ENCODE measurements around the gene BCKDK. TPM values are rescaled to one million over a fixed set of nuclear protein-coding genes. Genes with fewer than 3 reads are reported as not detected.

Gene BCKDK
- total RNA-seq, 3 donors from 2014 or later = 31.8 to 33.6 (median 33.5) TPM

DNA sequence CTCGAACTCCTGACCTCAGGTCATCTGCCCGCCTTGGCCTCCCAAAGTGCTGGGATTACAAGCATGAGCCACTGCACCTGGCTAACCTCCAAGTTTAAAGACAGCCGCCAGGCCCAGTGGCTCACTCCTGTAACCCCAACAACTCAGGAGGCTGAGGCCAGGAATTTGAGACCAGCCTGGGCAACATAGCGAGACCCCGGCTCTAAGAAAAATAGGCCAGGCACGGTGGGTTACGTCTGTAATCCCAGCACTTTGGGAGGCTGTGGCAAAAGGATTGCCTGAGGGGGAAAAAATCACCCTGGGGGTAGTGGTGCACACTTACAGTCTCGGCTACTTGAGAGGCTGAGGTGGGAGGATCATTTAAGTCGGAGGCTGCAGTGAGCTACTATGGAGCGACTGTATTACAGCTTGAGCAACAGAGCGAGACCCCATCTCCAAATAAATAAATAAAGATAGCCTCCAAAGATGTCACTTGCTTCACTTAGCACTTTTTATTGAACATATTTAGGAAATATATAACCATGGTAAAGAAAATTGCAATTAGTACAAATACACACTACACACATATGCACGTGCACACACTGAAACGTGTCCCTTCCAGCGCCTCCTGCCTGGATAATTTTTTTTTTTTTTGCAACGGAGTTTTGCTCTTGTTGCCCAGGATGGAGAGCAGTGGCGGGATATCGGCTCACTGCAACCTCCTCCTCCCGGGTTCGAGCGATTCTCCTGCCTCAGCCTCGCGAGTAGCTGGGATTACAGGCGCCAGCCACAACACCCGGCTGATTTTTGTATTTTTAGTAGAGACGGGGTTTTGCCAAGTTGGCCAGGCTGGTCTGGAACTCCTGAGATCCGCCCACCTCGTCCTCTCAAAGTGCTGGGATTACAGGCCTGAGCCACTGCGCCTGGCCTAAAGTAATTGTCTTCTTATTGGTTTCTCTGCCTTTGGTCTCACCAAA lies 1.4 kb upstream of the BCKDK start:
- H3K27me3 ChIP-seq = no peaks in the 10 kb centered on the region
- H3K36me3 ChIP-seq = no peaks in the 10 kb centered on the region
- intact Hi-C loops (cut with DNase I; ENCODE audit: low total_unique reads) = no loop called here
- H3K4me3 ChIP-seq = no peak overlapping the region
- no peak for DNase-seq (ENCODE audit: low spot score in 2 of 2)
- TF ChIP-seq POLR2AphosphoS5 (IDR thresholded peaks at IDR 0.05) (no peak), POLR2A (IDR thresholded peaks at IDR 0.05) (no peak)
- TF ChIP-seq, protein P1, sequence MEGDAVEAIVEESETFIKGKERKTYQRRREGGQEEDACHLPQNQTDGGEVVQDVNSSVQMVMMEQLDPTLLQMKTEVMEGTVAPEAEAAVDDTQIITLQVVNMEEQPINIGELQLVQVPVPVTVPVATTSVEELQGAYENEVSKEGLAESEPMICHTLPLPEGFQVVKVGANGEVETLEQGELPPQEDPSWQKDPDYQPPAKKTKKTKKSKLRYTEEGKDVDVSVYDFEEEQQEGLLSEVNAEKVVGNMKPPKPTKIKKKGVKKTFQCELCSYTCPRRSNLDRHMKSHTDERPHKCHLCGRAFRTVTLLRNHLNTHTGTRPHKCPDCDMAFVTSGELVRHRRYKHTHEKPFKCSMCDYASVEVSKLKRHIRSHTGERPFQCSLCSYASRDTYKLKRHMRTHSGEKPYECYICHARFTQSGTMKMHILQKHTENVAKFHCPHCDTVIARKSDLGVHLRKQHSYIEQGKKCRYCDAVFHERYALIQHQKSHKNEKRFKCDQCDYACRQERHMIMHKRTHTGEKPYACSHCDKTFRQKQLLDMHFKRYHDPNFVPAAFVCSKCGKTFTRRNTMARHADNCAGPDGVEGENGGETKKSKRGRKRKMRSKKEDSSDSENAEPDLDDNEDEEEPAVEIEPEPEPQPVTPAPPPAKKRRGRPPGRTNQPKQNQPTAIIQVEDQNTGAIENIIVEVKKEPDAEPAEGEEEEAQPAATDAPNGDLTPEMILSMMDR (IDR thresholded peaks at IDR 0.05) = no peak
- H3K27ac ChIP-seq = no peak overlapping the region
- H3K9me3 ChIP-seq = no peaks in the 10 kb centered on the region
- H3K4me1 ChIP-seq = no peaks in the 10 kb centered on the region

DNA sequence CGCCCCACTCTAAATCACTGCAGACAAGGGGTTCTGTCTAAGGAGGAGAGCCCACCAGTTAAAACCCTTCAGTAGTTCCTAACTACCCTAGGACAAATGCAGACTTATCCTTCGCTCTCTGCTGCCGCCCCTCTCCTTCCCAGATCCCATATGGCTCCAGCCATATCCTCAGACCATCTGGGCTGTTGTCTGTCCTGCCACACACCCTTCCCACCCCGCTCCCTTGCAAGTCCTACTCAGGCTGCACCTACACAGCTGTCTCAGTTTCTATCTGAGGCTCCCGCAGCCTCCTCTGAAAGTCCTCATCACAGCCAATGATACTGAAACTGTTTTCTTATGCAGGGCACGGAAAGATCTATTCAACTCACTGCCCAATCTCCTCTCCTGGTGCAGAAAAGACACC lies 720 bp upstream of the BCKDK start:
- peak overlapping the region in 1 of 3 donors; percentile 84 for H3K4me3 ChIP-seq
- intact Hi-C loops (cut with DNase I; ENCODE audit: low total_unique reads) = no loop called here
- no peak for DNase-seq (ENCODE audit: low spot score in 2 of 2)
- peaks cover 4% of the 10 kb centered on the region for H3K36me3 ChIP-seq
- H3K27ac ChIP-seq = no peak overlapping the region
- TF ChIP-seq, protein P1 (IDR thresholded peaks at IDR 0.05) = no peak
- TF ChIP-seq POLR2AphosphoS5 (IDR thresholded peaks at IDR 0.05) = no peak
- TF ChIP-seq POLR2A (IDR thresholded peaks at IDR 0.05) = no peak
- no peaks in the 10 kb centered on the region for H3K9me3 ChIP-seq
- H3K4me1 ChIP-seq = no peaks in the 10 kb centered on the region
- H3K27me3 ChIP-seq = no peaks in the 10 kb centered on the region

DNA sequence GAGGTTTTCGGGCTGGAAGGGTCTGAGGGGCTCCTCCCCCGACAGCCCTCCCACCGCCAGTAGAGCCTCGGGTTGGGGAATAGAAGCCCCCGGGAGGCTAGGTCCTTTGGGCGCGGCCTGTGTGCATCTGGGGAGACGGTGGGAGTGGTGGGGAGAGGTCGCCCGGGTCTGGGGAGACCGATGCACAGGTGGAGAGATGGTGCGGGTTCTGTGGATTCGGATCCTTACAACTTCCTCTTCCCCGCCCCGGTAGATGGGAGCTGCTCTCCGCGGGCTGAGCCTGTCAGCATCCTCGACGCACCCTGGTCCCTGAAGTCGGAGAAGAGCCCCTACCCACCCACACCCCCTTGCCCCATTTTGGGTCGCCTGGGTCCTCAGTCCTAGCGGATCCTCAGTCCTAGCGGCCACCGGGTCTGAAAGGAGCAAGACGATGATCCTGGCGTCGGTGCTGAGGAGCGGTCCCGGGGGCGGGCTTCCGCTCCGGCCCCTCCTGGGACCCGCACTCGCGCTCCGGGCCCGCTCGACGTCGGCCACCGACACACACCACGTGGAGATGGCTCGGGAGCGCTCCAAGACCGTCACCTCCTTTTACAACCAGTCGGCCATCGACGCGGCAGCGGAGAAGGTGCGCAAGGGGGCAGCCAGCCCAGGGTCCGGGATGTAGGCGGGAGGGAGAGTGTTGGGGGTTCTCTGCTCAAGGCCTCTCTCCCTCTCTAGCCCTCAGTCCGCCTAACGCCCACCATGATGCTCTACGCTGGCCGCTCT lies 790 bp downstream of the BCKDK start:
- Histone ChIP-seq H3K36me3 (peaks cover 4% of the 10 kb centered on the region), H3K9me3 (no peaks in the 10 kb centered on the region), H3K4me1 (no peaks in the 10 kb centered on the region), H3K27me3 (no peaks in the 10 kb centered on the region), H3K4me3 (peak overlapping the region; percentile 84 to 99 (median 99)), H3K27ac (peak overlapping the region; percentile 87 to 91)
- DNase-seq (ENCODE audit: low spot score in 2 of 2) = no peak
- intact Hi-C loops (cut with DNase I; ENCODE audit: low total_unique reads) = no loop called here
- TF ChIP-seq, protein P1 (IDR thresholded peaks at IDR 0.05) = no peak
- TF ChIP-seq POLR2A (IDR thresholded peaks at IDR 0.05) (no peak), POLR2AphosphoS5 (IDR thresholded peaks at IDR 0.05) (no peak)

DNA sequence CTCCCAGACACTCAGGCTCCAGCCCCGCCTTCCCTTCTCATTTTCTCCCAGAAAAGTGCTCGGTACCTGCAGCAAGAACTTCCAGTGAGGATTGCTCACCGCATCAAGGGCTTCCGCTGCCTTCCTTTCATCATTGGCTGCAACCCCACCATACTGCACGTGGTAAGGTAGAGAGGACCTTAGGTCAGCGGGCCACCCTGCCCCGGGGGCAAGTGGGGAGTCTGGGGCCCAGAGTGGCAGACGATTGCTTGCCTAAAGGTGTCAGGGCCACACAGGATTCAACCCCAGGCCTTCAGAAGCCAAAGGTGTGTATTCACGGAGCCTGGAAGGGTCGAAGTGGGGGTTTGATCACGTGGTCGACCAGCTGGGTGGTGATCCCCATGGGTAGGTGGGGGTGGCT lies 1.4 kb downstream of the BCKDK start:
- H3K4me3 ChIP-seq = peak overlapping the region in 2 of 3 donors; percentile 84 to 99
- no peaks in the 10 kb centered on the region for H3K4me1 ChIP-seq
- no peaks in the 10 kb centered on the region for H3K27me3 ChIP-seq
- peak overlapping the region in 1 of 2 donors; percentile 87 for H3K27ac ChIP-seq
- no peaks in the 10 kb centered on the region for H3K9me3 ChIP-seq
- TF ChIP-seq POLR2AphosphoS5 (IDR thresholded peaks at IDR 0.05) = no peak
- TF ChIP-seq POLR2A (IDR thresholded peaks at IDR 0.05) = no peak
- TF ChIP-seq, protein P1 (IDR thresholded peaks at IDR 0.05) = no peak
- peaks cover 4% of the 10 kb centered on the region for H3K36me3 ChIP-seq
- no peak for DNase-seq (ENCODE audit: low spot score in 2 of 2)
- intact Hi-C loops (cut with DNase I; ENCODE audit: low total_unique reads) = no loop called here

All from breast epithelium (tissue), 4 donors.